Activated naive CD4-positive, alpha-beta T cell treated with anti-CD3 and anti-CD28 coated beads, Interleukin-2, amount 10 ng/mL, durations not matched to agents 7 days and 5 days (primary cell): ENCODE measurements around the gene CNIH1.
A peak's percentile ranks its signal among the peaks of the same experiment; 100 is the strongest.
"Not testable (repeated sequence)": the region's sequence is repeated elsewhere in the genome, so short reads cannot be mapped to it uniquely, and the experiment has no call there.

Experiments used
- CTCF ChIA-PET: fragments of 350-600 bp; sonication (Branson Sonifier 250); formaldehyde crosslinking; loops from one replicate; lab custom pipeline; 2021; ENCODE audit warnings: antibody characterized with exemption; lab: Charles Lee
- DNase-seq: peaks from one replicate; pipeline ENCODE4 v3.0.0-alpha.2; 2020
- H3K27ac Mint-ChIP-seq: one replicate; pipeline ENCODE4 v1.8.0; 2021; ENCODE audit warnings: mild to moderate bottlenecking, moderate library complexity, mixed read lengths
- H3K27me3 Mint-ChIP-seq: one replicate; pipeline ENCODE4 v1.8.0; 2021; ENCODE audit warnings: mild to moderate bottlenecking, mixed read lengths
- H3K36me3 Mint-ChIP-seq: one replicate; pipeline ENCODE4 v1.8.0; 2021; ENCODE audit warnings: mixed read lengths
- H3K4me1 Mint-ChIP-seq: one replicate; pipeline ENCODE4 v1.8.0; 2021; ENCODE audit warnings: mixed read lengths
- H3K4me3 Mint-ChIP-seq: one replicate; pipeline ENCODE4 v1.8.0; 2021; ENCODE audit warnings: mild to moderate bottlenecking, moderate library complexity, mixed read lengths
- H3K9me3 Mint-ChIP-seq: one replicate; pipeline ENCODE4 v1.8.0; 2021; ENCODE audit warnings: mixed read lengths

The CNIH1 gene

GRCh38 chr14:54396183-54396492 is 45.0 kb downstream of the CNIH1 start:
- Mint-ChIP-seq H3K27me3 (peaks cover 7% of the 10 kb centered on the region), H3K36me3 (peaks cover 11% of the 10 kb centered on the region), H3K9me3 (no peaks in the 10 kb centered on the region), H3K27ac (peak overlapping the region; percentile 84), H3K4me1 (peaks cover 38% of the 10 kb centered on the region), H3K4me3 (peak overlapping the region; percentile 88)
- CTCF ChIA-PET, result interaction anchor here (0.6 to 1.0 kb wide), 2 partner anchors 61 to 103 kb away, joined by 3 read pairs; no protein-coding TSS in a partner anchor
- no peak for DNase-seq

- CTCF ChIA-PET, result no interaction called here
- peaks cover 38% of the 10 kb centered on the region for H3K4me1 Mint-ChIP-seq
- peak overlapping the region; percentile 29 for H3K27ac Mint-ChIP-seq
- DNase-seq, result no peak
- peaks cover 11% of the 10 kb centered on the region for H3K36me3 Mint-ChIP-seq
- H3K4me3 Mint-ChIP-seq, result no peak overlapping the region
- H3K9me3 Mint-ChIP-seq, result no peaks in the 10 kb centered on the region
- peaks cover 11% of the 10 kb centered on the region for H3K27me3 Mint-ChIP-seq
Observed at GRCh38 chr14:54395716-54396115, 45.5 kb downstream of the CNIH1 start.

DNA sequence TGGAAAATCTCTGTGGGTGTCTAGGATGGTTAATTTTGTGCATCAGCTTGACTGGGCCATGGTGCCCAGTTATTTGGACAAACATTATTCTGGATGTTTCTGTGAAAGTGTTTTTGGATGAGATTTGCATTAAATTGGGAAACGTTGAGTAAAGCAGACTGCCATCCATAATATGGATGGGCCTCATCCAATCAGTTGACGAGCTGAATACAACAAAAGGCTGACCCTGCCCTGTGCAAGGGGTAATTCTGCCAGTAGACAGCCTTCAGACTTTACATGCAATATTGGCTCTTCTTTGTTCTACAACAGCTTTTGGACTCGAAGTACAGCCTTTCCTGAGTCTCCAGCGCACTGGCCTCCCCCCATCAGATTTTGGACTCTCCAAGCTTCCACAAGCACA is 45.9 kb downstream of the CNIH1 start:
- Mint-ChIP-seq H3K27me3 (peaks cover 13% of the 10 kb centered on the region), H3K36me3 (peaks cover 8% of the 10 kb centered on the region), H3K4me3 (no peak overlapping the region), H3K4me1 (peaks cover 34% of the 10 kb centered on the region), H3K9me3 (no peaks in the 10 kb centered on the region), H3K27ac (no peak overlapping the region)
- no peak for DNase-seq
- CTCF ChIA-PET, result no interaction called here

GRCh38 chr14:54394596-54394995 is 46.6 kb downstream of the CNIH1 start:
- Mint-ChIP-seq H3K4me3 (no peak overlapping the region), H3K27ac (no peak overlapping the region), H3K9me3 (no peaks in the 10 kb centered on the region), H3K4me1 (peaks cover 33% of the 10 kb centered on the region), H3K36me3 (peaks cover 8% of the 10 kb centered on the region), H3K27me3 (peaks cover 17% of the 10 kb centered on the region)
- CTCF ChIA-PET, result no interaction called here
- no peak for DNase-seq

- peaks cover 27% of the 10 kb centered on the region for H3K27me3 Mint-ChIP-seq
- H3K9me3 Mint-ChIP-seq, CTCF ChIA-PET, H3K27ac Mint-ChIP-seq, DNase-seq, H3K4me3 Mint-ChIP-seq, H3K36me3 Mint-ChIP-seq: not testable (repeated sequence)
- H3K4me1 Mint-ChIP-seq, result peaks cover 20% of the 10 kb centered on the region
Observed at GRCh38 chr14:54392986-54393884, 47.9 kb downstream of the CNIH1 start.

GRCh38 chr14:54392131-54392859 is 48.9 kb downstream of the CNIH1 start:
- no peaks in the 10 kb centered on the region for H3K9me3 Mint-ChIP-seq
- peaks cover 10% of the 10 kb centered on the region for H3K4me1 Mint-ChIP-seq
- H3K36me3 Mint-ChIP-seq, result no peaks in the 10 kb centered on the region
- H3K4me3 Mint-ChIP-seq, result no peak overlapping the region
- no peak for DNase-seq
- peaks cover 29% of the 10 kb centered on the region for H3K27me3 Mint-ChIP-seq
- CTCF ChIA-PET, result no interaction called here
- no peak overlapping the region for H3K27ac Mint-ChIP-seq

- no peak for DNase-seq
- no peaks in the 10 kb centered on the region for H3K36me3 Mint-ChIP-seq
- H3K4me3 Mint-ChIP-seq, result no peak overlapping the region
- no peak overlapping the region for H3K27ac Mint-ChIP-seq
- CTCF ChIA-PET, result interaction anchor here (1.4 kb wide), 1 partner anchor 40 kb away, joined by 3 read pairs; no protein-coding TSS in a partner anchor
- H3K4me1 Mint-ChIP-seq, result no peaks in the 10 kb centered on the region
- no peaks in the 10 kb centered on the region for H3K9me3 Mint-ChIP-seq
- peaks cover 47% of the 10 kb centered on the region for H3K27me3 Mint-ChIP-seq
Observed at GRCh38 chr14:54387328-54387727, 53.8 kb downstream of the CNIH1 start.

- peaks cover 35% of the 10 kb centered on the region for H3K27me3 Mint-ChIP-seq
- CTCF ChIA-PET, result no interaction called here
Observed at GRCh38 chr14:54385556-54385955, 55.6 kb downstream of the CNIH1 start.

GRCh38 chr14:54383835-54384234 is 57.3 kb downstream of the CNIH1 start:
- Mint-ChIP-seq H3K4me3 (no peak overlapping the region), H3K36me3 (no peaks in the 10 kb centered on the region), H3K9me3 (no peaks in the 10 kb centered on the region), H3K27ac (no peak overlapping the region), H3K4me1 (no peaks in the 10 kb centered on the region), H3K27me3 (peaks cover 35% of the 10 kb centered on the region)
- DNase-seq, result no peak
- CTCF ChIA-PET, result no interaction called here

More at GRCh38 chr14:54385556-54385955, 55.6 kb downstream of the CNIH1 start:
- H3K4me1 Mint-ChIP-seq, result no peaks in the 10 kb centered on the region
- H3K36me3 Mint-ChIP-seq, result no peaks in the 10 kb centered on the region
- DNase-seq, result no peak
- no peaks in the 10 kb centered on the region for H3K9me3 Mint-ChIP-seq
- H3K27ac Mint-ChIP-seq, result no peak overlapping the region
- no peak overlapping the region for H3K4me3 Mint-ChIP-seq

GRCh38 chr14:54381821-54382220 is 59.4 kb downstream of the CNIH1 start:
- no peaks in the 10 kb centered on the region for H3K36me3 Mint-ChIP-seq
- no peak overlapping the region for H3K27ac Mint-ChIP-seq
- DNase-seq, result no peak
- H3K4me3 Mint-ChIP-seq, result no peak overlapping the region
- CTCF ChIA-PET, result no interaction called here
- peaks cover 36% of the 10 kb centered on the region for H3K27me3 Mint-ChIP-seq
- no peaks in the 10 kb centered on the region for H3K9me3 Mint-ChIP-seq
- no peaks in the 10 kb centered on the region for H3K4me1 Mint-ChIP-seq

GRCh38 chr14:54380558-54380957 is 60.6 kb downstream of the CNIH1 start:
- H3K27ac Mint-ChIP-seq, CTCF ChIA-PET, H3K4me1 Mint-ChIP-seq, H3K36me3 Mint-ChIP-seq, H3K9me3 Mint-ChIP-seq, DNase-seq, H3K4me3 Mint-ChIP-seq: not testable (repeated sequence)
- peaks cover 28% of the 10 kb centered on the region for H3K27me3 Mint-ChIP-seq

DNA sequence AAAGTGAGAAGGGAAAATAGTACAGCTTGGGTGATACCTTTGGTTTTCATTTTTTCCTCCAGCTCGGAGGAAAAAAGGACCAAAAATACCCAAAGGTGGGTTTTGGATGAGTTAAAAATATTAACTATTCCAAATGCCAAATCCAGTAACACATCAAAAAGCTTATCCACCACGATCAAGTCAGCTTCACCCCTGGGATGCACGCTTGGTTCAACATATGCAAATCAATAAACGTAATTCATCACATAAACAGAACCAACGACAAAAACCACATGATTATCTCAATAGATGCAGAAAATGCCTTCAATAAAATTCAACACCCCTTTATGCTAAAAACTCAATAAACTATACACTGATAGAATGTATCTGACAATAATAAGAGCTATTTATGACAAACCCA is 62.3 kb downstream of the CNIH1 start:
- H3K36me3 Mint-ChIP-seq, H3K4me1 Mint-ChIP-seq, H3K4me3 Mint-ChIP-seq, H3K27ac Mint-ChIP-seq, DNase-seq, CTCF ChIA-PET, H3K9me3 Mint-ChIP-seq: not testable (repeated sequence)
- H3K27me3 Mint-ChIP-seq, result peaks cover 28% of the 10 kb centered on the region

GRCh38 chr14:54377501-54377900 is 63.7 kb downstream of the CNIH1 start:
- Mint-ChIP-seq H3K27me3 (peaks cover 23% of the 10 kb centered on the region), H3K36me3 (no peaks in the 10 kb centered on the region), H3K9me3 (no peaks in the 10 kb centered on the region), H3K4me3 (no peak overlapping the region), H3K4me1 (no peaks in the 10 kb centered on the region), H3K27ac (no peak overlapping the region)
- CTCF ChIA-PET, result no interaction called here
- DNase-seq, result no peak

DNA sequence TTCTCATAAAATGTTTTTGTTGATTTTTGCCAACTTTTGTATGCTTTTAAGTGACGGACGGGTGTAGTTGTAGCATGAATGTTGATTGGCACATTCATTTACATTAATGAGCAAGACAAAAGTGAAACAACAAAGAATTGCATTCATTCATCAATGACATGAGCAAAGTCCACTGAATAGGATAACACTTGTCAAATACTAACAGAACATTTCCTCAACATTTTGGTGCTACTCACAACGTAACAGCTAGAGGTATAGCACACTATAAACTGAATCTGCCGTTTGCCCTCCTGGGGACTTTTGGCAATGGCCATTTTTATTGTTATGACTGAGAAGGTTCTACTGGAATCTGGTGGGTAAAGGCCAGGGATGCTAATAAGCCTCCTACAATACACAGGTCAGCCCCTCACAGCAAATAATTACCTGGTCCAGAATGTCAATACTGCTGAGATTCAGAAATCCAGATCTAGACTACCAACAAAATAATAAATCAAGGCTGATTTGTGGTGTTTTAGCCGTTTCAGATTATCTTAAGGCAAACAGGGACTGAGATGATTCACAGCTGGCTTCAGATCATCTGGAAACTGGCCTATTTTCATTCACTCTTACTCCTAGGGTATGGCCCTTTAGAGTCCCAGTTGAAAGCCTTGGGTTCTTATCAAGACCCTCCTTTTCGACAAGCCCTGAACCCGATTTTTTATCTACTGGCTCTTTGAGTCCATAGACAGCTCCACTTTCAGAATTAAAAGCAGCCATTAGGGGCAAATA is 66.9 kb downstream of the CNIH1 start:
- Mint-ChIP-seq H3K36me3 (no peaks in the 10 kb centered on the region), H3K4me1 (no peaks in the 10 kb centered on the region), H3K27me3 (peaks cover 14% of the 10 kb centered on the region), H3K4me3 (no peak overlapping the region), H3K27ac (no peak overlapping the region), H3K9me3 (no peaks in the 10 kb centered on the region)
- DNase-seq, result no peak
- CTCF ChIA-PET, result no interaction called here
